Caco-2 (cell line): ENCODE data around the gene ATP6V0C. TPM values are rescaled to one million over a fixed set of nuclear protein-coding genes. Genes with fewer than 3 reads are reported as not detected.

Source experiments
- BruUV-seq: library from RNA; stranded (reverse); fragments of 400-500 nt; replicated peaks from 2 replicates; lab custom pipeline; 2021; lab: Mats Ljungman, UMichigan
- CTCF ChIA-PET: fragments of 300-600 bp; sonication (Branson Sonifier 250); formaldehyde crosslinking; loops from one replicate; lab custom pipeline; 2022; ENCODE audit warnings: antibody characterized with exemption; lab: Charles Lee
- POLR2A ChIA-PET: fragments of 300-600 bp; sonication (Branson Sonifier 250); formaldehyde crosslinking; loops from one replicate; lab custom pipeline; 2022; ENCODE audit warnings: antibody characterized with exemption; lab: Charles Lee
- DNase-seq, 2 experiments: peaks; one replicate each; pipeline versions ENCODE4 v3.0.0 to v3.0.0-alpha.2; 2020 to 2022
- H3K27me3 ChIP-seq: replicated peaks from 2 replicates; pipeline ENCODE4 v1.6.0; 2011; ENCODE audit warnings: low read length; ENCODE audit not compliant: control insufficient read depth, insufficient read depth
- H3K36me3 ChIP-seq: 2 replicates; pipeline ENCODE4 v1.5.1; 2011; ENCODE audit warnings: low read length; ENCODE audit not compliant: control insufficient read depth, insufficient read depth
- H3K4me1 ChIP-seq: fragments of 250-450 bp; sonication (Bioruptor Pico); 2 replicates; pipeline ENCODE4 v1.5.1; 2020; ENCODE audit warnings: mild to moderate bottlenecking
- H3K4me3 ChIP-seq: 2 replicates; pipeline ENCODE4 v1.5.1; 2011; ENCODE audit warnings: low read depth, mild to moderate bottlenecking, control low read depth, low read length
- H3K9me3 ChIP-seq: fragments of 250-450 bp; sonication (Bioruptor Pico); 2 replicates; pipeline ENCODE4 v1.5.1; 2020; ENCODE audit warnings: mild to moderate bottlenecking, moderate library complexity
- H3K27ac Mint-ChIP-seq: one replicate; pipeline ENCODE4 v1.8.0; 2022; ENCODE audit warnings: mixed read lengths; ENCODE audit not compliant: unreplicated experiment
- H3K27me3 Mint-ChIP-seq: one replicate; pipeline ENCODE4 v1.8.0; 2022; ENCODE audit warnings: mixed read lengths; ENCODE audit not compliant: insufficient read depth, unreplicated experiment
- H3K36me3 Mint-ChIP-seq: one replicate; pipeline ENCODE4 v1.8.0; 2022; ENCODE audit warnings: mild to moderate bottlenecking, mixed read lengths; ENCODE audit not compliant: insufficient read depth, unreplicated experiment
- H3K4me1 Mint-ChIP-seq: one replicate; pipeline ENCODE4 v1.8.0; 2022; ENCODE audit warnings: low read depth, mixed read lengths; ENCODE audit not compliant: unreplicated experiment
- H3K4me3 Mint-ChIP-seq: one replicate; pipeline ENCODE4 v1.8.0; 2022; ENCODE audit warnings: mild to moderate bottlenecking, moderate library complexity, mixed read lengths; ENCODE audit not compliant: unreplicated experiment
- H3K9me3 Mint-ChIP-seq: one replicate; pipeline ENCODE4 v1.8.0; 2022; ENCODE audit warnings: mixed read lengths; ENCODE audit not compliant: unreplicated experiment
- CTCF ChIP-seq, 2 experiments: fragments of 200-600 bp in 1 of 2; IDR thresholded peaks; 1 replicate in 1 of 2; 2 replicates in 1 of 2; pipeline versions ENCODE4 v1.5.1 to v1.8.0; 2011 to 2022; ENCODE audit warnings: antibody characterized with exemption in 1 of 2, control low read depth in 1 of 2, inconsistent platforms in 1 of 2, low read depth in 1 of 2, low read length in 1 of 2, mild to moderate bottlenecking in 1 of 2, moderate library complexity in 1 of 2; ENCODE audit not compliant: insufficient read depth in 1 of 2, severe bottlenecking in 1 of 2, unreplicated experiment in 1 of 2
- intact Hi-C: fragments of 100-400 bp; cut with micrococcal nuclease; formaldehyde crosslinking; loops from one replicate; pipeline ENCODE4 v1.10.0; 2022; ENCODE audit not compliant: unreplicated experiment
- total RNA-seq: library from RNA; stranded (reverse); gene quantifications from 2 replicates; pipeline ENCODE4 v1.2.3, GENCODE V29; 2022

The ATP6V0C gene
- total RNA-seq, 1 experiment from 2014 or later = 200 TPM

- CTCF ChIA-PET = interaction anchor here (1.5 kb wide), 1 partner anchor 11 kb away, joined by 4 read pairs; no protein-coding TSS in a partner anchor
- Histone ChIP-seq H3K4me1 (peaks cover 38% of the 10 kb centered on the region), H3K36me3 (no peaks in the 10 kb centered on the region), H3K9me3 (no peaks in the 10 kb centered on the region), H3K27me3 (no peaks in the 10 kb centered on the region), H3K4me3 (peak overlapping the region; percentile 92)
- H3K9me3 Mint-ChIP-seq = no peaks in the 10 kb centered on the region
- TF ChIP-seq CTCF (IDR thresholded peaks at IDR 0.05; ENCODE audit: insufficient read depth in 1 of 2, low read depth in 1 of 2, low read length in 1 of 2, severe bottlenecking in 1 of 2, unreplicated experiment in 1 of 2) = no peak
- POLR2A ChIA-PET = no interaction called here
- no peak overlapping the region for H3K27ac Mint-ChIP-seq
- intact Hi-C loops = no loop called here
- peaks cover 6% of the 10 kb centered on the region for H3K36me3 Mint-ChIP-seq
- H3K27me3 Mint-ChIP-seq = no peaks in the 10 kb centered on the region
- peak overlapping the region; percentile 62 for H3K4me3 Mint-ChIP-seq
- no TSS peak for BruUV-seq
- peaks cover 11% of the 10 kb centered on the region for H3K4me1 Mint-ChIP-seq
- DNase-seq = peak; percentile 47 to 62
These were observed 40.3 kb upstream of the ATP6V0C start for GRCh38 chr16:2473446-2473926.

- no TSS peak for BruUV-seq
- no peaks in the 10 kb centered on the region for H3K27me3 Mint-ChIP-seq
- Histone ChIP-seq H3K4me1 (peaks cover 33% of the 10 kb centered on the region), H3K9me3 (no peaks in the 10 kb centered on the region), H3K36me3 (no peaks in the 10 kb centered on the region), H3K27me3 (no peaks in the 10 kb centered on the region), H3K4me3 (peak overlapping the region; percentile 92)
- peak in 1 of 2 experiments; percentile 44 for DNase-seq
- peaks cover 6% of the 10 kb centered on the region for H3K36me3 Mint-ChIP-seq
- intact Hi-C loops = loop anchor here (2.0 kb wide), 1 partner anchor 27 kb away; no protein-coding TSS in a partner anchor
- H3K27ac Mint-ChIP-seq = no peak overlapping the region
- peak in 1 of 2 experiments; percentile 13 for TF ChIP-seq CTCF (IDR thresholded peaks at IDR 0.05; ENCODE audit: insufficient read depth in 1 of 2, low read depth in 1 of 2, low read length in 1 of 2, severe bottlenecking in 1 of 2, unreplicated experiment in 1 of 2)
- peak overlapping the region; percentile 73 for H3K4me3 Mint-ChIP-seq
- ChIA-PET POLR2A (interaction anchor here (1.3 kb wide), 1 partner anchor 14 kb away, joined by 4 read pairs; the partner anchor contains the start of gene TEDC2), CTCF (interaction anchor here (0.5 to 1.7 kb wide), 6 partner anchors 11 to 322 kb away, joined by 3 to 8 read pairs (median 4); no protein-coding TSS in a partner anchor)
- no peaks in the 10 kb centered on the region for H3K9me3 Mint-ChIP-seq
- peaks cover 11% of the 10 kb centered on the region for H3K4me1 Mint-ChIP-seq
These were observed 39.5 kb upstream of the ATP6V0C start for GRCh38 chr16:2473999-2474876.

- ChIA-PET CTCF (interaction anchor here (0.5 to 1.7 kb wide), 4 partner anchors 13 to 323 kb away, joined by 3 to 8 read pairs (median 4); no protein-coding TSS in a partner anchor), POLR2A (interaction anchor here (1.3 kb wide), 1 partner anchor 15 kb away, joined by 4 read pairs; the partner anchor contains the start of gene TEDC2)
- peak; percentile 83 to 92 for DNase-seq
- H3K27me3 Mint-ChIP-seq = no peaks in the 10 kb centered on the region
- H3K27ac Mint-ChIP-seq = no peak within 1 kb of the TSS
- no TSS peak for BruUV-seq
- intact Hi-C loops = loop anchor here (2.0 kb wide), 1 partner anchor 26 kb away; no protein-coding TSS in a partner anchor
- Histone ChIP-seq H3K9me3 (no peaks in the 10 kb centered on the region), H3K36me3 (no peaks in the 10 kb centered on the region), H3K4me1 (peaks cover 27% of the 10 kb centered on the region), H3K4me3 (peak within 1 kb of the TSS; percentile 92), H3K27me3 (no peaks in the 10 kb centered on the region)
- H3K4me3 Mint-ChIP-seq = peak within 1 kb of the TSS; percentile 73
- peaks cover 8% of the 10 kb centered on the region for H3K4me1 Mint-ChIP-seq
- H3K9me3 Mint-ChIP-seq = no peaks in the 10 kb centered on the region
- no peak for TF ChIP-seq CTCF (IDR thresholded peaks at IDR 0.05; ENCODE audit: insufficient read depth in 1 of 2, low read depth in 1 of 2, low read length in 1 of 2, severe bottlenecking in 1 of 2, unreplicated experiment in 1 of 2)
- H3K36me3 Mint-ChIP-seq = peaks cover 12% of the 10 kb centered on the region
These were observed 38.8 kb upstream of the ATP6V0C start, which contains the start of gene TBC1D24 for GRCh38 chr16:2474877-2475412. Gene TBC1D24 (plus strand): TSS chr16:2475127. CDS start chr16:2496149, 21,022 bp downstream.
